Naive thymus-derived CD4-positive, alpha-beta T cell (primary cell): ENCODE measurements around the gene ZNF385B. TPM values are rescaled to one million over a fixed set of nuclear protein-coding genes. Genes with fewer than 3 reads are reported as not detected.

Experiments used
- ATAC-seq: fragments of 150-1000 bp; cut with Tn5 transposase; 2 replicates; pipeline ENCODE4 v1.10.0; 2021; ENCODE audit warnings: mild to moderate bottlenecking, moderate library complexity
- CTCF ChIA-PET: fragments of 350-600 bp; sonication (Branson Sonifier 250); formaldehyde crosslinking; loops from one replicate; lab custom pipeline; 2021; ENCODE audit warnings: antibody characterized with exemption; lab: Charles Lee
- POLR2A ChIA-PET: fragments of 350-600 bp; sonication (Branson Sonifier 250); formaldehyde crosslinking; loops from one replicate; lab custom pipeline; 2021; ENCODE audit warnings: antibody characterized with exemption, inconsistent platforms; lab: Charles Lee
- DNase-seq, 9 donors: peaks; one replicate each; pipeline versions ENCODE4 v3.0.0 to v3.0.0-alpha.2; 2020 to 2022; ENCODE audit warnings: mixed read lengths in 1 of 9
- H3K27ac ChIP-seq: one replicate; pipeline ENCODE4 v1.7.0; 2013; ENCODE audit warnings: mild to moderate bottlenecking, low read depth, low read length, moderate library complexity
- H3K27me3 ChIP-seq, 2 donors: one replicate each; pipeline ENCODE4 v1.7.0; 2013; ENCODE audit warnings: low read length in 2 of 2, mild to moderate bottlenecking in 2 of 2, moderate library complexity in 2 of 2; ENCODE audit not compliant: control insufficient read depth in 2 of 2, insufficient read depth in 2 of 2
- H3K36me3 ChIP-seq, 3 experiments: 1 replicate in 2 of 3; 2 replicates in 1 of 3; pipeline ENCODE4 v1.7.0; 2013; ENCODE audit warnings: low read length in 3 of 3, mild to moderate bottlenecking in 3 of 3, moderate library complexity in 1 of 3; ENCODE audit not compliant: insufficient read depth in 3 of 3, control insufficient read depth in 2 of 3
- H3K4me1 ChIP-seq, 2 donors: one replicate each; pipeline ENCODE4 v1.7.0; 2013; ENCODE audit warnings: low read length in 2 of 2, mild to moderate bottlenecking in 2 of 2, moderate library complexity in 1 of 2; ENCODE audit not compliant: control insufficient read depth in 2 of 2, insufficient read depth in 2 of 2
- H3K4me3 ChIP-seq: 2 replicates; pipeline ENCODE4 v1.7.0; 2013; ENCODE audit warnings: mild to moderate bottlenecking, low read length
- H3K9me3 ChIP-seq, 3 experiments: 1 replicate in 2 of 3; 2 replicates in 1 of 3; pipeline ENCODE4 v1.7.0; 2013; ENCODE audit warnings: low read length in 3 of 3; ENCODE audit not compliant: control insufficient read depth in 2 of 3
- H3K27ac Mint-ChIP-seq, 9 donors: one replicate each; pipeline ENCODE4 v1.8.0; 2020 to 2022; ENCODE audit warnings: mixed read lengths in 9 of 9, mild to moderate bottlenecking in 8 of 9, moderate library complexity in 5 of 9, inconsistent platforms in 2 of 9
- H3K27me3 Mint-ChIP-seq, 5 donors: one replicate each; pipeline ENCODE4 v1.8.0; 2021 to 2022; ENCODE audit warnings: mixed read lengths in 5 of 5, mild to moderate bottlenecking in 1 of 5
- H3K36me3 Mint-ChIP-seq, 5 donors: one replicate each; pipeline ENCODE4 v1.8.0; 2020 to 2022; ENCODE audit warnings: mixed read lengths in 5 of 5, mild to moderate bottlenecking in 3 of 5, inconsistent platforms in 1 of 5
- H3K4me1 Mint-ChIP-seq, 7 donors: one replicate each; pipeline ENCODE4 v1.8.0; 2020 to 2022; ENCODE audit warnings: mixed read lengths in 7 of 7, mild to moderate bottlenecking in 3 of 7, inconsistent platforms in 1 of 7
- H3K4me3 Mint-ChIP-seq, 10 donors: one replicate each; pipeline ENCODE4 v1.8.0; 2020 to 2022; ENCODE audit warnings: mild to moderate bottlenecking in 10 of 10, mixed read lengths in 10 of 10, moderate library complexity in 6 of 10, inconsistent platforms in 2 of 10
- H3K9me3 Mint-ChIP-seq, 11 donors: one replicate each; pipeline ENCODE4 v1.8.0; 2020 to 2022; ENCODE audit warnings: mixed read lengths in 11 of 11, mild to moderate bottlenecking in 4 of 11, inconsistent platforms in 1 of 11, moderate library complexity in 1 of 11
- intact Hi-C, 2 donors: fragments of 100-400 bp; cut with micrococcal nuclease; formaldehyde crosslinking; loops; one replicate each; pipeline ENCODE4 v1.15.1; 2023
- polyA plus RNA-seq, 2 donors: library from polyadenylated mRNA; unstranded; fragments of 300-500 nt; fragmentation: Illumina TruSeq; gene quantifications; one replicate each; pipeline ENCODE4 v1.2.3, GENCODE V29; 2021
- total RNA-seq, 6 experiments: library from RNA in 5 of 6; stranded (reverse) in 5 of 6; gene quantifications; 1 replicate in 5 of 6; 2 replicates in 1 of 6; pipeline ENCODE4 v1.2.3 and lab custom pipeline; 2021 to 2026

ZNF385B gene
- total and polyA plus RNA-seq, 7 experiments from 2014 or later, result not detected

GRCh38 chr2:179796213-179797007, 65.0 kb downstream of the ZNF385B start:
- POLR2A ChIA-PET, result no interaction called here
- Mint-ChIP-seq H3K4me1 (no peaks in the 10 kb centered on the region), H3K4me3 (no peak overlapping the region), H3K36me3 (no peaks in the 10 kb centered on the region), H3K27me3 (peaks cover 0 to 7% (median 4%) of the 10 kb centered on the region in 5 donors), H3K9me3 (no peaks in the 10 kb centered on the region), H3K27ac (no peak overlapping the region)
- CTCF ChIA-PET, result no interaction called here
- intact Hi-C loops, result no loop called here
- Histone ChIP-seq H3K27ac (no peak overlapping the region), H3K9me3 (no peaks in the 10 kb centered on the region), H3K27me3 (no peaks in the 10 kb centered on the region), H3K4me3 (no peak overlapping the region), H3K4me1 (no peaks in the 10 kb centered on the region), H3K36me3 (no peaks in the 10 kb centered on the region)
- ATAC-seq (no peak), DNase-seq (no peak)

GRCh38 chr2:179793902-179794301, 67.5 kb downstream of the ZNF385B start:
- intact Hi-C loops, result no loop called here
- Mint-ChIP-seq H3K4me1 (no peaks in the 10 kb centered on the region), H3K36me3 (no peaks in the 10 kb centered on the region), H3K4me3 (no peak overlapping the region), H3K9me3 (peaks cover 0 to 3% (median 0%) of the 10 kb centered on the region in 11 donors), H3K27ac (no peak overlapping the region), H3K27me3 (peaks cover 0 to 13% (median 0%) of the 10 kb centered on the region in 5 donors)
- no peak for ATAC-seq
- no peaks in the 10 kb centered on the region for H3K36me3 ChIP-seq
- no peaks in the 10 kb centered on the region for H3K9me3 ChIP-seq
- H3K27me3 ChIP-seq, result no peaks in the 10 kb centered on the region
- POLR2A ChIA-PET, result no interaction called here
- H3K4me3 ChIP-seq, result no peak overlapping the region
- no peak for DNase-seq
- CTCF ChIA-PET, result no interaction called here
- no peak overlapping the region for H3K27ac ChIP-seq
- no peaks in the 10 kb centered on the region for H3K4me1 ChIP-seq

DNA sequence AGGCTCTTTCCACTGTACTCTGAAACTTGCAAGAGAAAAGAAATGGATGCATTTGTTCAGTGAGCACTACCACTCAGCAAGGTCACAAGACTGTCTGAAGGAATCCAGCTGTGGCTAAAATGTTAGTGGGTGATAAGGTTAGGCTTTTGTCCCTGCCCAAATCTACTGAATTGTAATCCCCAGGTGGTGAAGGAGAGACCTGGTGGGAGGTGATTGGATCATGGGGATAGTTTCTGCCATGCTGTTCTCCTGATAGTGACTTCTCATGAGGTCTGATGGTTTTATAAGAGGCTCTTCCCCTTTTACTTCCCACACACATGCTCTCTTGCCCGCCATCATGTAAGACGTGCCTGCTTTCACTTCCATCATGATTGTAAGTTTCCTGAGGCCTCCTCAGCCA, 68.2 kb downstream of the ZNF385B start:
- no peaks in the 10 kb centered on the region for H3K4me1 Mint-ChIP-seq
- no peak for DNase-seq
- H3K9me3 Mint-ChIP-seq, result peaks cover 0 to 3% (median 0%) of the 10 kb centered on the region in 11 donors
- no peaks in the 10 kb centered on the region for H3K27me3 ChIP-seq
- H3K4me3 ChIP-seq, result no peak overlapping the region
- H3K27me3 Mint-ChIP-seq, result peaks cover 0 to 13% (median 0%) of the 10 kb centered on the region in 5 donors
- H3K27ac ChIP-seq, result no peak overlapping the region
- no peaks in the 10 kb centered on the region for H3K9me3 ChIP-seq
- no peaks in the 10 kb centered on the region for H3K4me1 ChIP-seq
- ChIA-PET POLR2A (no interaction called here), CTCF (interaction anchor here (0.6 kb wide), 1 partner anchor 1113 kb away, joined by 5 read pairs; no protein-coding TSS in a partner anchor)
- H3K27ac Mint-ChIP-seq, result no peak overlapping the region
- no peaks in the 10 kb centered on the region for H3K36me3 Mint-ChIP-seq
- intact Hi-C loops, result no loop called here
- ATAC-seq, result no peak
- H3K4me3 Mint-ChIP-seq, result no peak overlapping the region
- H3K36me3 ChIP-seq, result no peaks in the 10 kb centered on the region

- H3K4me1 Mint-ChIP-seq, result no peaks in the 10 kb centered on the region
- POLR2A ChIA-PET, result no interaction called here
Observed at GRCh38 chr2:179790235-179791217, 70.9 kb downstream of the ZNF385B start.

DNA sequence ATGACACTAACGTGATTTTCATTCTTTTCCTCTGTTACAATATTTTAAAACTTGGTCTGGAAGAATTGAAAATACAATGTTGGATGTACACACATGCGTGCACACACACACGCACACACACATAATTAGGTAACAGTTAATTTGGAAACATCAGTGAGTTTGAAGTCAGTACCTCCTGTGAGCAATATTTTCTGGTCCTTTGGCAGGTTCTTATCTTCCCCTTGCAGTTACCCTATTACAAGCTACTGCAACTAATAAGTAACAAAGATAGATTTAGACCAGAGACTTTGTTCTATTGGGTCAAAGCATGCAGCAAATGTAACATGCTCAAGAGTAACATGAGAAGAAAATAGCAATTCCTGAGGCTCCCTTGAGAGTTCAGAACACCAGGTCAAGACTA, 73.3 kb downstream of the ZNF385B start:
- Histone ChIP-seq H3K27me3 (no peaks in the 10 kb centered on the region), H3K36me3 (no peaks in the 10 kb centered on the region), H3K9me3 (no peaks in the 10 kb centered on the region), H3K4me1 (no peaks in the 10 kb centered on the region), H3K27ac (no peak overlapping the region), H3K4me3 (no peak overlapping the region)
- no peak overlapping the region for H3K27ac Mint-ChIP-seq
- H3K4me1 Mint-ChIP-seq, result no peaks in the 10 kb centered on the region
- H3K27me3 Mint-ChIP-seq, result peaks cover 0 to 6% (median 0%) of the 10 kb centered on the region in 5 donors
- peaks cover 0 to 4% (median 0%) of the 10 kb centered on the region in 11 donors for H3K9me3 Mint-ChIP-seq
- ChIA-PET CTCF (no interaction called here), POLR2A (no interaction called here)
- H3K4me3 Mint-ChIP-seq, result no peak overlapping the region
- ATAC-seq (no peak), DNase-seq (no peak)
- no peaks in the 10 kb centered on the region for H3K36me3 Mint-ChIP-seq
- intact Hi-C loops, result no loop called here

More at GRCh38 chr2:179790235-179791217, 70.9 kb downstream of the ZNF385B start:
- Histone ChIP-seq H3K36me3 (no peaks in the 10 kb centered on the region), H3K27ac (no peak overlapping the region), H3K4me1 (no peaks in the 10 kb centered on the region), H3K4me3 (no peak overlapping the region), H3K9me3 (no peaks in the 10 kb centered on the region), H3K27me3 (no peaks in the 10 kb centered on the region)
- Mint-ChIP-seq H3K4me3 (no peak overlapping the region), H3K36me3 (no peaks in the 10 kb centered on the region), H3K27me3 (peaks cover 0 to 6% (median 0%) of the 10 kb centered on the region in 5 donors), H3K9me3 (peaks cover 0 to 3% (median 0%) of the 10 kb centered on the region in 11 donors), H3K27ac (no peak overlapping the region)
- no peak for ATAC-seq
- intact Hi-C loops, result no loop called here
- CTCF ChIA-PET, result no interaction called here
- DNase-seq, result no peak

DNA sequence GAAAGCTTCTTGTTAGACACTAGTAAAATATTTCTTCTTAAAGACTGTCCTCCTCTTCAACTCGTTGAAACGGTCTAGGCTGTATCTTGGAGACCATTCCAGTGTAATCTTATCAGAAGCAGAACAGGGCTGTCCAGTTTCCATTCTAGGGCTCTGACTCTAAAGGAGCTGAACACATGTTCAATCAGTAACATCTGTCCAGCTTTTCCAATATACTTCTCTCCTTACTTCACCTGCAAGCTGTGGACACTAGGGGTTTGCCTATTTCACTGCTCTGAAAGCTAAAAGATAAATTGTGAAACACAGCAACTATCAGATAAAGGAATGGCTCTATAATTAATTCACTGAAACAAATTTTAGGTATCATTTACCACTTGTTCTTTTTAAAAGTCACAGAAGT, 73.8 kb downstream of the ZNF385B start:
- CTCF ChIA-PET, result no interaction called here
- H3K4me1 Mint-ChIP-seq, result no peaks in the 10 kb centered on the region

More for the DNA sequence above, 73.8 kb downstream of the ZNF385B start:
- peaks cover 0 to 4% (median 0%) of the 10 kb centered on the region in 11 donors for H3K9me3 Mint-ChIP-seq
- H3K36me3 ChIP-seq, result no peaks in the 10 kb centered on the region
- no peak overlapping the region for H3K27ac ChIP-seq
- H3K4me1 ChIP-seq, result no peaks in the 10 kb centered on the region
- H3K4me3 ChIP-seq, result no peak overlapping the region
- H3K27me3 Mint-ChIP-seq, result peaks cover 0 to 6% (median 0%) of the 10 kb centered on the region in 5 donors
- intact Hi-C loops, result no loop called here
- H3K9me3 ChIP-seq, result no peaks in the 10 kb centered on the region
- H3K36me3 Mint-ChIP-seq, result no peaks in the 10 kb centered on the region
- H3K27me3 ChIP-seq, result no peaks in the 10 kb centered on the region
- H3K27ac Mint-ChIP-seq, result no peak overlapping the region
- H3K4me3 Mint-ChIP-seq, result no peak overlapping the region
- ATAC-seq, result no peak
- POLR2A ChIA-PET, result no interaction called here
- DNase-seq, result no peak
